HCEC 1CT (cell line): Measurements from ENCODE around the gene CHADL.
A peak's percentile ranks its signal among the peaks of the same experiment; 100 is the strongest.
"Not testable (repeated sequence)": the region's sequence is repeated elsewhere in the genome, so short reads cannot be mapped to it uniquely, and the experiment has no call there.

Source experiments
- DNase-seq: peaks from one replicate; pipeline ENCODE4 v3.0.0-alpha.2; 2017

The CHADL gene, protein sequence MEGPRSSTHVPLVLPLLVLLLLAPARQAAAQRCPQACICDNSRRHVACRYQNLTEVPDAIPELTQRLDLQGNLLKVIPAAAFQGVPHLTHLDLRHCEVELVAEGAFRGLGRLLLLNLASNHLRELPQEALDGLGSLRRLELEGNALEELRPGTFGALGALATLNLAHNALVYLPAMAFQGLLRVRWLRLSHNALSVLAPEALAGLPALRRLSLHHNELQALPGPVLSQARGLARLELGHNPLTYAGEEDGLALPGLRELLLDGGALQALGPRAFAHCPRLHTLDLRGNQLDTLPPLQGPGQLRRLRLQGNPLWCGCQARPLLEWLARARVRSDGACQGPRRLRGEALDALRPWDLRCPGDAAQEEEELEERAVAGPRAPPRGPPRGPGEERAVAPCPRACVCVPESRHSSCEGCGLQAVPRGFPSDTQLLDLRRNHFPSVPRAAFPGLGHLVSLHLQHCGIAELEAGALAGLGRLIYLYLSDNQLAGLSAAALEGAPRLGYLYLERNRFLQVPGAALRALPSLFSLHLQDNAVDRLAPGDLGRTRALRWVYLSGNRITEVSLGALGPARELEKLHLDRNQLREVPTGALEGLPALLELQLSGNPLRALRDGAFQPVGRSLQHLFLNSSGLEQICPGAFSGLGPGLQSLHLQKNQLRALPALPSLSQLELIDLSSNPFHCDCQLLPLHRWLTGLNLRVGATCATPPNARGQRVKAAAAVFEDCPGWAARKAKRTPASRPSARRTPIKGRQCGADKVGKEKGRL

DNA sequence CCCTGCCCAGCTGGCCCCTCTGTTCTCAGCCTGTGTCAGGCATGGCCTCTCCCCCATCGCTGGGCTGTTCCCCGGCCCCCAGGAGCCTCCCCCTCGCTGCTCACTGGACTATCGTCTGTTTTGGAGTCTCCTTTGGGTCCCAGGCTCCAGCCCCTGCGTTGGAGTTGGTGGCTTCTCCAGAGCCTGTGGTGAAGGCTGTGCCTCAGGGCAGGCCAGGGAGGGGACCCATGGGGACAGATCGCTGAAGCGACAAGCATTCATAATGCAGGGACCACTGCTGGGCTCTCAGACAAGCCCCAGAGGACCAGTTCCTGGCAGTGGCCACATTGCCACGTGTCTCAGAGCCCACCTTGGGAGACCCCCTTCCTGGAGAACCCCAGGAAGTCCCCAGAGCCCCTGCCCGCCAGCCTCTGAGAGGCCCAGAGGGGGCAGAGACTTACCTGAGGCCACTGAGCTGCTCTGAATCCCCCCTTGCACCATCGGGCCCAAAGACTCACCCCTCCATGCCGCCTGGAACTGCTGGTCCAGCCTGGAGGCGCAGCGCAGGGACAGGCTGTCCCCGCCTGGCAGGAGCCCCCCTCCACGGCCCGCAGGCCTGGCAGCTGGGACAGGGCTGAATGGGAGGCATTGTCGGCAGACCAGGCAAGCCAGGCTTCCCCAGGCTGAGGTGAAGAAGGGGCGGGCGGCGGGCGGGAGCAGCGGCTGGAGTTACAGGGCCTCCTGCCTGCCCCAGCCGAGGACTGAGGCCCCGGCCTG, at the start of gene CHADL:
TSS of gene CHADL (minus strand) at position 555 of the 756 bp plus-strand sequence. CDS start at position 505, 50 bp downstream.
- no peak for DNase-seq

DNA sequence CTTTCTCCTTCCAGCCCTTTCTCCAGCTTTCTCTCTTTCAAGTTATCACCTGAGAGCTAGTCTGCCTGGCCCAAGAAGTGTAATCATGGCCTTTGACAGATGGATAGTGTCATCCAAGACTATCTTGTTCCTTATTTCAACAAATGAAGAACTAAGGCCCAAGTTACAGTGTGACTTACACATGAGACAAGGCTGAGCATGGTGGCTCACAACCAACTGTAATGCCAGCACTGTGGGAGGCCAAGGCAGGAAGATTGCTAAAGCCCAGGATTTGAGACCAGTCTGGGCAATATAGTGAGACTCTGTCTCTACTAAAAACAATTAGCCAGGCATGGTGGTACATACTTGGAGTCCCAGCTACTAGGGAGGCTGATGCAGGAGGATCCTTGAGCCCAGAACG, 48.9 kb upstream of the CHADL start:
- no peak for DNase-seq

DNA sequence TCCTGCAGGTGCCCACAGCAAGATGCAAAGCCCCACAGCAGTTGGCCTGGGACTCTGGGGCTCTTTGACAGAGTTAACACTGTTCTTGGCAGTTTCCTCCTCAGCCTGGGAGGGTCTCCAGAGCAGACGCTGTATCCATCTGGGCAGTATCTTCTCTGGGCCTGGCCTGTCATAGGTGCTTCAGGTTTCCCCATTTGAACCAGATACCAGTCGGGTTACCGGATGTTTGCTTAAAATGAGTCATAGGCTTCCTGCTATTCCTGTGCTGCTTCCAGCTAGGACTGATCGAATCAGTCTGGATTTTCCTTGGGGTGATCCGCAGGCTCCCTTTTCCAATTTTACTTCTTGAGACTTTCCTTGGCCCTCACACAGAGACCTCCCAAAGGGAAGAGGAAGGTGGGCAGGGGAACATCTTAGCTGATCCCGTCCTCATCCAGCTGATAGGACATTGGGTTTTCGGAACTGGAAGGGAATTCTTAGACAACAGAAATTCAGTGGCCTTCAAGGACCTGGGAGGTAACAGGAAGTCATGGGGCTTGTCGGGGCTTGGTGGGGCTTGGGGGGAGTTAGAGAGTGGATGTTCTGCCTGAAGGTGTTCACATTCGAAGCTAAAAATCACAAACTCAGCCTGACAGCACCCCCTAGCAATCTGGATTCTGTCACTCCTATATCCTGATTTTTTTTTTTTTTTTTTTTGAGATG, 47.7 kb upstream of the CHADL start:
- peak; percentile 83 for DNase-seq

DNA sequence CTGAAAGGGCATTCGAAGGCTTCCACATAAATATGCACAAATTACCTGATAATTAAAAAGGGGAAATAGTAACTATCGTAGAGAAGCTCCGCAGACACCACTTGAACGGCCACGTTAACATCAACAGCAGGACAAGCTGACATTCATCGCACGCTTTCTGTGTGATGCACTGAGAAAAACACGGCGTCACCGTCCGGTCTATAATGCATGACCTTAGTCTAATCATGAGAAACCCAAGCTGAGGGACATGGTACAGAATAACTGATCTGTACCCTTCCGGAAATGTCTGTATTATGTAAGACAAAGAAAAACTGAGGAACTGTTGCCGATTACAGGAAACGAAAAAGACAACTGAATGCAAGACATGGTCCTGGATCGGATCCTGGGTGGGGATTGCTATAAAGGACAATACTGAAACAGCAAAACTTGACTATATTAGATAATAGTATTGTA, 45.9 kb upstream of the CHADL start:
- DNase-seq: peak; percentile 11

DNA sequence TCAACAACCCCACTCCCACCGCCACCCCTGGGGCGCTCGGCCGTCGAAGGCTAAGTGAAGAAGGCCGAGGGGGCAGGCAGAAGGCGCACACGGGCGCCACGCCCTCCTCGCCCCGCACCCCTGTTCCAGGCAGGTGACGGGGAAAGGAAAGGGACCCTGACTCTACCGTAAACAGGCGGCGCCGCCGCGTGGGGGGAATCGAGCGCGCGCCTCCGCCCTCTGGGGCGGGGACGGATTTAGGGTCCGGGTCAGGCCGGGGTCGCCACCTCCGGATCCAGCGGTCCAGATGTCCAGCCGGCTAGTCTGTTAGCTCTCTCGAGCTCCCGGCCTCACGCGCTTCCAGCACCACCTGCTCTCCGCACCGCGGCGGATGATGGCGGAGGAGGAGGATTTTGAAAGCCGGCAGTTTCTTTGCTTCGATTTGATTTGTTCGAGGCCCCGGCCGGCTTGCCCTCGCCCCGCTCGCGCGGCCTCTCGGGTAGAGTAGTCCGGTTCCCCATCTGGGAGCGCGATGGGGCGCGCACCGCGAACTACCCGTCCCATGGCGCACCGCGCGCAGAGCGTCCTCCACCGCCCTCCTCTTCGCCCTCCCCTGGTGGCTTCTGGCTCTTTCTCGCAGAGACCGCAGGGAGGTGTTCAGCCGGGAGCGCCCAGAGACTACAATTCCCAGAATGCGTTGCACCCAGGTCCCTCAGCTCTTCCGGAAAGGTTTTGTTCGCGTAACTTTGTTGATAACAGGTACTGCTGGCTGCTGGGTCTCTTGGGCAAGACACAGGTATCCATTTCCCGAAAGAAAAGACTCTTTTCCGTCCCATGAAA, 45.3 kb upstream of the CHADL start, which contains the start of gene RANGAP1:
TSS of gene RANGAP1 (minus strand) at position 368 of the 819 bp plus-strand sequence. CDS start 5,143 bp downstream, outside the sequence.
- DNase-seq: peak; percentile 99

DNA sequence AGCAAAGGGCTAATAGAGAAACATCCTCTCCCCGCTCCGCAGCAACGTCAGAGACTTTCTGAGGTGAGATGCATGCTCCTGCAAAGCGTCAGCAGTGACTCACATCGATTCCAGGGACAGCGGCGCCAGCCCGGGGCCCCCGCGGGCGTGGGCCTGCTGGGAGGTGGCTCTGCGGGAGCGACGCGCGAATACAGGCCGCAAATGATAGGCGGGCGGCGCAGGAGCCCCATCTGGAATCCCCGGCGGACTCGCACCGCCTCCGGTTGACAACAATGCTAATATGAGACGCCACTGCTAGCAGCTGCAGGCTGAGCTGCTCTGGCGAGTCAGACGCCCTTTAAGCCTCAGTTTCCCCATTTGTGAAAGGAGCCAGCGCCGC, 44.7 kb upstream of the CHADL start:
- DNase-seq: peak; percentile 87

DNA sequence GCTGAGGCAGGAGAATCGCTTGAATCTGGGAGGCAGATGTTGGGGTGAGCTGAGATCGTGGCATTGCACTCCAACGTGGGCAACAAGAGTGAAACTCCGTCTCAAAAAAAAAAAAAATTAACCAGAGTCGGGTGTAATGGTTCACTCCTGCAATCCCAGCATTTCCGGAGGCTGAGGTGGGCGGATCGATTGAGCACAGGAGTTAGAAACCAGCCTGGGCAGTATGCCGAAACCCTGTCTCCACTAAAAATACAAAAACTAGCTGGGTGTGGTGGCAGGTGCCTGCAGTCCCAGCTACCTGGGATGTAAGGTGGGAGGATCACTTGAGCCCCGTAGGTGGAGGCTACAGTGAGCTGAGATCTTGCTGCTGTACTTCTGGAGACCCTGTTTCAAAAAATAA, 43.7 kb upstream of the CHADL start:
- DNase-seq: no peak

DNA sequence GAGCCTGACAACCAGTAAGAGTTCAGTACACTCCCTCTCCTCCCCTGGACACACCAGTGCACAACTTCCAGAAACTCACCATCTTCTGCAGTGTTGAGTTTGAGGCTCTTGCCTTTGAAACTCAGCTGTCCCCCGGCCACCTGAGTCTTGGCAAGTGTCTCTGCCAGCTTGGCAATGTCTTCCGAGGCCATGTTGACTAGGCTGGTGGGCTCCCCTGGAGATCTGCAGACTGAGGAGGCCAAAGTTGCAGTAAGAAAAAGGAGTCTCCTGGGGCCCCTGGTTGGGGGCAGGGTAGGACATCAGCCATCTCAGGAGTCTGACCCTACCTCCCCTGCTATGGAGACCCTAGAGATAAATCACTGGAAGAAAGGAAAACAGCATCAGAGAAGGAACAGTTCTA, 40.1 kb upstream of the CHADL start:
- no peak for DNase-seq

DNA sequence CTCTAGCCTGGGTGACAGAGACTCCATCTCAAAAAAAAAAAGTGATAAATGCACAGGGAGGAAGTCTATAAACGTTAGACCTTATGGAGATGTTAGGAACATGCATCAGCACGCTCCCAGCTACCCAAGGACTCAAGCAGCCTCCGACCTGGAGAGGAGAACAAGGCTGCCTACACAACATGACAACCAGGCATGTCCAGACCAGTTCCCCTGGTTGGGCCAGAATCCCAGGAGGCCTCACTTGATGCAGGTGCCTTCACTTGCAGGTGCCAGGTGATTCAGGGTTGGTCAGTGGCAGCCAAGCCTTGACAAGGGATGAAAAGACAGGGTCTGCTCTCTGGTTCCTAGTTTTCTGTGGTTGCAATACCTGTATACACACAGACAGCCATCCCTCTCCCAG, 39.3 kb upstream of the CHADL start:
- no peak for DNase-seq

DNA sequence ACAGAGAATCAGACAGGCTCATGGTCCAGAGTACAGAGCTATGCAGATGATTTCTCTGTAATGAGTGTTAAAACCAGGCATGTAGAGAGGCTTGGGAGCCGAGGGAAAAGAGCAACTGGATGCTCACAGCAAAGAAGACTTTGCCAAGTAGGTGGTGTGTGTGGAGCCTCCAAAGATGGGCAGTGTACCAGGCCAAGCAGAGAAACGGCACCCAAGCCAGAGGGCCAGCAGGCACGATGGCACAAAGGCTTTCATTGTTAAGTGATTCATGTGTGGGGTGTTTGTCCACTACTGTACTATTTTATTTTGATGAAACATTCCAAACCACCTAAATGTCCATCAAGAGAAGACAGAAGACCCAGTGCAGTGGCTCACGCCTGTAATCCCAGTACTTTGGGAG, 34.1 kb upstream of the CHADL start:
- no peak for DNase-seq

DNA sequence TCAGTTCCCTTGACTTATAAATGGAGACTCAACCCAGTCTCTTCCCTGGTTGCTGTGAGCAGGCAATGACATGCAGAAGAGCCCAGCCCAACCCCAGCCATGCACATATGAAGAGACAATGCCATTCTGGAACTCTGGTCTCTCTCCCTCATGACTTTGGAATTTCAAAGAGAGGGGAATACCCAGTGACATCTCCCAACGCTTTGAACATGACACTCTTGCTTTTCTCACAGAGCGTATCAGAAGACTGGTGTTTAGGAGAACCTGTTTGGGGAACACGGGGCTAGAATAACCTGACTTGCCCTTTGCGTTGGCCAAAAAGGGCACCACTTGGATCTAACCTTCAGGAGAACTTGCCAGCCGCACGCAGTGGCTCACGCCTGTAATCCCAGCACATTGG, 32.4 kb upstream of the CHADL start:
- no peak for DNase-seq

DNA sequence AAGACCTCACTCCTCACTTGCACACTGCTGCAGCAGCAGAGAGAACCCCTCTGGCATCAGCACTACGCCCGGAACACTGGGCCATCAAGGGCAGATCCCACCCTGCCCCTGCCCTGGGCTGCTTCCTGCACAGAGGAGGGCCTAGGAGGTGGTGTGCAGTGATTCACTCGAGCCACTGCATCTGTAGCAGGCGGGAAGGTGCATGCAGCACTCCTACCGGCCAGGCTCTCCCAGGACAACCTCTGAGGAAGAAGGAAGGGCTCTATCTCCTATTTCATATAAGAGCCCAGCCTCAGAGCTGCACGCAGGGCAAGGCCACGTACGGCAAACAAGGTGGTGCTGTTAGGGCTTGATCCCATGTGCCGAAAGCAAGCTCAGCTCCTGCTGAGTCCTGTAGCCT, 31.1 kb upstream of the CHADL start:
- no peak for DNase-seq

DNA sequence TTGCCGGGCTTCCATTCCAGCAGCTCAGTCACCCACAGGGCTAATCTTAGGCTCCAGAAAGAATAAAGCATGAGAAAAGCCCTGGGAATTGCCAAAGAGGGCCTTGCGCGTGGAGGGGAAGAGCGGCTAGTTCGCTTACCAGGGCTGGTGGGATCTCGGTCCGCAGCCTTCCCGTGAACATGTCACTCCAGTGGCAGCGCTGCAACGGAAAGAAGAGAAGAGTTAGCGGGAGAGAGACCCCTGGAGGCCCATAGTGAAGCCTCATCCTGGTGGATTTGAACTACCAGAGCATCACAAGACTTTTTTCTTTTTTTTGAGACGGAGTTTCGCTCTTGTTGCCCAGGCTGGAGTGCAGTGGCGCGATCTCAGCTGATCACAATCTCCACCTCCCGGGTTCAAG, 27.2 kb upstream of the CHADL start:
- DNase-seq: no peak

DNA sequence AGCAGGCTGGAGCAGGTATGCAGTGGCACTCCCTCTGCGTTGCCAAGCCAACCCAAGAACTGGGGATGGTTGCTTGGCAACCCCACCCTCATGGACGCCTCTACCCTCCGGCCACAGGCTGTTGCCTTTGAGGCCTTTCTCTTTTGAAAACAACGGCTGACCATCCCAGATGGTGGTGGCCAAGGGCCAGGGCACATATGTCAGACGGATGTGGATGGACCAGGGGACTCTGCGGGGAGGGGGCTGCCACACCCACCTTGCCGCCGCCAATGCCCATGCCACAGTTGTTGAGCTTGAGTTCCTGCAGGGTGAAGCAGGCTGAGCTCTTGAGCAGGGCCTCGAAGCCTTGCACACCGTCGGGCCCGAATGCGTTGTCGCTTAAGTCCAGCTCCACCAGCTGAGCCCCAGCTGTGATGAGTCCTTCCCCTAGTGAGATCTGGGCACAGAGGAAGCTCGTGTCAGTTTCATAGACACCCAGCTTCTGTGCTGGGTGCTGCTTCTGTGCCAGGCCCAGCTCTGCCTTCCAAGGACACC, 23.7 kb upstream of the CHADL start:
- no peak for DNase-seq

DNA sequence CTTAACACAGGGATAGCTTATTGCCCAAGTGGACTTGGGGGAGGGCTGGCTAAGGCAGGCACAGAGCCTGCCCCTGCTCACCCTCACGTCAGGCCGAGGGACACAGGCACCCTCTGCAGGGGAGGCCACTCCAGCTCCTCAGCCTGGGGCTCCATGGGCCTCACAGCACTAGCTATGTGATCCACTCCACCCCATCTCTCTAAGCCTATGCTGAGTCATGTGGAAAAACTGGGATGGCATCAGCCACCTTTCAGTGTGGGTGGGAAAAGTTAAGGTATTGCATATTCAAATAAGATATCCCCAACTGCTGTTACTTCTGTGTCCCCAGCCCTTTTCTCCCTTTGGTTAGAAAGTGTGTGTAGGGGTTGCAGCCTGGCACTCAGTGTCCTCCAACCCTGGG, 23.0 kb upstream of the CHADL start:
- DNase-seq: no peak

DNA sequence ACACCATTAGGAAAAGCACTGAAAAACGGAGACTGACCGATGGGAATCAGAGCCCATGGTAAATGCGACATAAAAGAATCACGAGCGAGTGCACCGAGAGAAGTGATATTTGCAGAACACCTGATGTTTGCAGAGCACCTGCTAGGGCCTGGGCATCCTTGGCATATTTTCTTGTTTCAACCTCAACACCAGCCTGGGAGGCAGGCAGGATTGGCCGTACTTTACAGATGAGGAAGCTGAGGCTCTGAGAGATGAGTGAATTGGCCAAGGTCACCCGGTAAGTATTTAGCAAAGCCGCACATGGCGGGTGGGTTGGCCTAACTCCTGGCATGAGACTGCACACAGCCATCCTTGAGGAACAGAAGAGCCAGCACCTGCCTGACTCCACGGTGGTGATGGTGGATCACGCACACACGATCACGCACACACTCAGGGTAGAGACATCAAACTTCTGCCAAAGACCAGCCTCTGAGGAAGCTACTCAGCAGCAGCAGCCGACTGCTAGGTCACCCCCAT, 21.6 kb upstream of the CHADL start:
- no peak for DNase-seq

DNA sequence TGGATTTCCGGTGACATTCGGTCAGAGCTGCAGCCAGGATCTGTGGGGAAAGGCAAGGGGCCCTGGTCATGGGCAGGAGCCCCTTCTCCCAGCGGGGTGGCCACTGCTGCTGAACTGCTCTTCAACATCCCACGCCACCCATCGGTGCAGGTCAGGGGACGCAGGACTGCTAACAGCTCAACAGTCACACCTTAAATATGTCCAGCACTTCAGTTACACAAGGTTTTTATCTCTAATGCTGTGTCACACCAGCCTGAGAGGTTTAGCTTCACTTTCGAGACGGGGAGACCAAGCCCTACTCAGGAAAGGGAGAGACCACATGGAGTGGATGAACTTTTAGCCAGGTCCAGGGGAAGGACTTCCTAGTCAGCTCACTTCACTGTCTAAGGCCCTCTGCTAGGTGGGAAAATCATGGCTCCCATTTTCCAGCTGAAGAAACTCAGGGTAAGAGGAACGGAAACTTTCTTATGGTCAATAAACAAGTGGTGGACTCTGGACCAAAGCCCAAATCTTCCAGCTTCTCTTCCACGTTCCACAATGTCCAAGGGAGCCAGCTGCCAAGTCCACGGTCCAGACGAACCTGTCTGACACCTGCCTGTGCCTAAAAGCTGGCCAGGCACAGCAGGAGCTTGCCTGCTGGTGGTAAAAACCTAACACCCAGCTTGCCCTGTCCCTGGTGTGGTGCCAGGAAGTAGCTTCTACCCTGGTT, 21.0 kb upstream of the CHADL start:
- no peak for DNase-seq

DNA sequence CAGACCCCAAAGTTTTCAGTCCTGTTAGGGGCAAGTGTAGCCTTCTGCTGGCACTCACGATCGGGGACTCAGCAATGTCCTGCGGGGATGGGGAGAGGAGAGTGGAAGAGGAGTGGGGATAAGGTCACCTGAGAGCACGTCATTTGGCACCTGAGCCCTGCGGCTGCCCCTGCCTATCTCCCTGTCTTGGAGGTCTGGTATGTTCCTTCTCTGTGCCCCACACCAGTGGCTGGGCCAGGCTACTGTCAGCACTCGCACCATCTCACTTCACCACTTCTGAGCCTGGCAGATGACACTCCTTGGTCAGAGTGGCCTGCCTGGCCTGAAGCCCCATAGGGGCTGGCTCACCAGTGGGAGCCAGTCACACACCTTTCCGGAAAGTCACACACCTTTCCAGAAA, 20.1 kb upstream of the CHADL start:
- no peak for DNase-seq

DNA sequence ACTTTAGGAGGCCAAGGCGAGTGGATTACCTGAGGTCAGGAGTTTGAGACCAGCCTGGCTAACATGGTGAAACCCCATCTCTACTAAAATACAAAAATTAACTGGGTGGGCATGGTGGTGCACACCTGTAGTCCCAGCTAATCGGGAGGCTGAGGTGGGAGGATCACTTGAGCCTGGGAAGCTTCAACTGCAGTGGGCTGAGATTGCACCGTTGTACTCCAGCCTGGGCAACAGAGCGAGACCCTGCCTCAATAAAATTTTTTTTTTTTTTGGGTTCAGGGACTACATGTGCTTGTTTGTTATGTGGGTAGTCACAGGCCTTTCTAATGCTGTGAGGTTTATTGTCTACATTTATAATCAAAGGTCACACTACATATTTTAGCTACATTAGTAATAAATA, 19.0 kb upstream of the CHADL start:
- not testable (repeated sequence) for DNase-seq

DNA sequence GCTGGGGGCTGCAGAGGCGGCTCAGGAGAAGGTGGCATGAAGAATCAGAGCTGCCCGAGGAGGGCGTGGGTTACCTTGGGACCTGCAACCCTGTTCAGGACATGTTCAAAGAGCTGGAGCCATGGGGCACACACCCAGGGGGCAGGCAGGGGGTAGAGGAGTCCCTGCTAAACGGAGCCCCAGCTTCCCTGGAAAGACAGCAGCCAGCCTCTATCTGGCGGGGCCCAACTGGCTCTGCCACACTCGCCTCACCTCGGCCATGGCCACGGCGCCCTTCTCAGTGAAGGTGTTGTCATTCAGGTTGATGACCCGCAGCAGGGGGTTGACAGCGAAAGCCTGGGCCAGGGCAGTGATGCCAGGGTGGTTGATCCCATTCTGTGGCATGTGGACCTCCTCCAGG, 17.0 kb upstream of the CHADL start:
- no peak for DNase-seq
